NCI-H1694 (cell line): ENCODE data around the gene MAPK6.

Experiments
- DNase-seq: peaks from one replicate; lab custom pipeline; 2025; lab: John Stamatoyannopoulos, UW

The MAPK6 gene

DNA sequence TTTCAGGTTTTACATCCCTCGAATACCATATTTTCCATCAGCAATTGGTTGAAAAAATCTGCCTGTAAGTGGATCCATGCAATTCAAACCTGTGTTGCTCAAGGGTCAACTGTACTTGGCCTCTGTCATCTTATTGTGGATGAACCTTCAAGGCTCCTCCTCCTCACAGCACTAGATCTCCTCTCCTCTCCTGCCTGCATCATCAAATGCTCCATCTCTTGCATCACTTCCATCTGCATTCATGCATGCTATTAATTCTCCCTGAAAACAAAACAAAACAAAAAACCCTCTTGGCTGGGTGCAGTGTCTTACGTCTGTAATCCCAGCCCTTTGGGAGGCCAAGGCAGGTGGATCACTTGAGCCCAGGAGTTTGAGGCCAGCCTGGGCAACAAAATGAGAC is 83.4 kb downstream of the MAPK6 start:
- DNase-seq: no peak

DNA sequence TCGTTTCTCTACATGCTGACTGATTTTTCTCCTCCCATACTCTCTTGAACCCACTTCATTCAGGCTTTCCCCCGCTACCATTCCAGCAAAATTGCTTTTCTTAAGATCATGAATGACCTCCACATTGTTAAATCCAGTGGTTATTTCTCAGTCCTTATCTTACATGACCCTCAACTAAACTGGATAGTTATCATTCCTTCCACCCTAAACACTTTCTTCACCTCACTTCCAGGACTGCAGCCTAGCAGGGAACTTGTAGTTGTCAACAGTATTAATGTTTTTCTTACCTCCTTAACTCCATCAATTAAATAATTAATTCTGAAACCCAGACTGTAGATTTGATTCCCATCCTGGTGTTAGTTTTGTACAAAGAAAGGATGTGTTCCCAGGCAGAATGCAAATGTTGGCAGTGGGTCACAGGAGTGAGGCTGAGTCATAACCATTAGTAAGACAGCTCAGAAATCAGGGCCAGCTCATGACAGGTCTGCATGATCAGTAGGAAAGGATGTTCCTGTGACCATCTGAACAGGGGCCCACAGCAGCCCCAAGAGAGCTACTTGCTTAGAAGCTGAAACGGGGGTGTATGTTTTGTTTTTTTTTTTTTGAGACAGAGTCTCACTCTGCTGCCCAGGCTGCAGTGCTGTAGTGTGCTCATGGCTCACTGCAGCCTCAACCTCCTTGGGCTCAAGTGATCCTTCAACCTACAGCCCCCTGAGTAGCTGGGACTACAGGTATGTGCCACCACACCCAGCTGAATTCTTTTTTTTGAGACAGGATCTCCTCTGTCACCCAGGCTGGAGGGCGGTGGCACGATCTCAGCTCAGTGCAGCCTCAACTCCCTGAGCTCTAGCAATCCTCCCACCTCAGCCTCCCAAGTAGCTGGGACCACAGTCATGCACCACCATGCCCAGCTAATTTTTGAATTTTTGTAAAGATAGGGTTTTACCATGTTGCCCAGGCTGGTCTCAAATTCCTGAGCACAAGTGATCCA is 84.5 kb downstream of the MAPK6 start:
- peak; percentile 13 for DNase-seq

DNA sequence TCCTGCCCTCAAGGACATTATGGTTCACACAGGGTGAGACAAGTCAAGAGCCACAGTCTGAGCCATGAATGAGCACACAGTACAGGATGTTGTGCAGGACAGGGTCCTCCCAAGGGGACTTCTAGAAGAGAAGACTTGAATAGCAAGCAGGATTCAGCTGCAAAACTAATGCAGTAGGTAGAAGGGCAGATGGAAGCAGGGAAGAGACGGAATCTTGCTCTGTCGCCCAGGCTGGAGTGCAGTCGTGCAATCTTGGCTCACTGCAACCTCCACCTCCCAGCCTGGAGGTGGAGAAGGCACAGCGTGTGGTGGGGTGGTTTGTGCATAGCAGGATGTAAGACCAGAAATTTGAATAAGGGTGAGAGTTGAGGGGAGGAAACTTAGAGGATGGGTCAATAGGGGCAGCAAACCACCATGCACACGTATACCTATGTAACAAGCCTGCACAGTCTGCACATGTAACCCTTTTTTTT is 85.5 kb downstream of the MAPK6 start:
- DNase-seq: no peak

DNA sequence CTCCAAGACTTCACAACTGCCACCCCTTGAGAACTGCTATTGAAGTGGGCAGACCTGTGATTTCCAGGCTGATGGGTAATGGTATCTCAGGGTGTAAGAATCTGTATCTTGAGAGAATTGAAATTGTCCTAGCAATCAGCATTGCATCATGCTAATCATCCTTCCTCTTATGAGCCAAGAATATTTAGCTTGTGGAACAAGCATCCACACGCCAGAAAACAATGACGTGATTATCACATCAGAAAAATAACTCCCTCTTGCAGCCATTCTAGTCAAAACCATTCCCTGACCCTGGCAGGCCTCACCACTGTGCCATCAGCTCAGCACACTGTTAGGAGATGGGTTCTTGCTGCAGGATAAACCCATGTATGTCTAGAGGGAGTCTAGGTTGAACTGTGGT is 86.8 kb downstream of the MAPK6 start:
- no peak for DNase-seq

DNA sequence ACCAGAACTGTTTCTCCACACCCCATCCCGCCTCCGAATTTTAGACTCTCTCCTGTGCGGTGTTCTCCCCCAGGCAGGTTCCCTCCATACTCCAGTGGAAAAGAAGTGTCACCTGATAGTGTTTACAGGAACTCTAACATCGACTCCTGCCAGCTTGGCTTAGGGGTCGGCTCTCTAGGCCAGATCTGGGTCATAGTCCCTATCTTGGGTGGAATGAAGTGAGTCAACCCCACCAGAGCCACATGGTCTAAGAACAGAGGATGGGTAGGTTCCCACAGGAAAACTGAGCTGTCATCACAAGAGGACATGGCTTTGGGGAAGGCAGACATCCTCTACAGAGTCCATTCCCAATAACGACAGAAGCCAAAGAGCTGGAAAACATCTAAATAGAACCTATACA is 87.6 kb downstream of the MAPK6 start:
- no peak for DNase-seq

DNA sequence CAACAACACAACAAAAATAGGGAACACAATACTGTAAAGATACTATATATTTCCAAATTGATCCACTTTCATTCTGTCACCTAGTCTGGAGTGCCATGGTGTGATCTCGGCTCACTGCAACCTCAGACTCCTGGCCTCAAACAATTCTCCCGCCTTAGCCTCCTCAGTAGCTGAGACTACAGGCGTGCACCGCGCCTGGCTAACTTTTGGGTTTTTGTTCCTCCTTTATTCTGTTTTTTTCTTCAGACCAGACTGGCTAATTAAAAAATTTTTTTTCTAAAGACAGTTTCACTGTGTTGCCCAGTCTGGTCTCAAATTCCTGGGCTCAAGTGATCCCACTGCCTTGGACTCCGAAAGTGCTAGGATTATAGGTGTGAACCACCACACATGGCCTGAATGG is 88.2 kb downstream of the MAPK6 start:
- no peak for DNase-seq

DNA sequence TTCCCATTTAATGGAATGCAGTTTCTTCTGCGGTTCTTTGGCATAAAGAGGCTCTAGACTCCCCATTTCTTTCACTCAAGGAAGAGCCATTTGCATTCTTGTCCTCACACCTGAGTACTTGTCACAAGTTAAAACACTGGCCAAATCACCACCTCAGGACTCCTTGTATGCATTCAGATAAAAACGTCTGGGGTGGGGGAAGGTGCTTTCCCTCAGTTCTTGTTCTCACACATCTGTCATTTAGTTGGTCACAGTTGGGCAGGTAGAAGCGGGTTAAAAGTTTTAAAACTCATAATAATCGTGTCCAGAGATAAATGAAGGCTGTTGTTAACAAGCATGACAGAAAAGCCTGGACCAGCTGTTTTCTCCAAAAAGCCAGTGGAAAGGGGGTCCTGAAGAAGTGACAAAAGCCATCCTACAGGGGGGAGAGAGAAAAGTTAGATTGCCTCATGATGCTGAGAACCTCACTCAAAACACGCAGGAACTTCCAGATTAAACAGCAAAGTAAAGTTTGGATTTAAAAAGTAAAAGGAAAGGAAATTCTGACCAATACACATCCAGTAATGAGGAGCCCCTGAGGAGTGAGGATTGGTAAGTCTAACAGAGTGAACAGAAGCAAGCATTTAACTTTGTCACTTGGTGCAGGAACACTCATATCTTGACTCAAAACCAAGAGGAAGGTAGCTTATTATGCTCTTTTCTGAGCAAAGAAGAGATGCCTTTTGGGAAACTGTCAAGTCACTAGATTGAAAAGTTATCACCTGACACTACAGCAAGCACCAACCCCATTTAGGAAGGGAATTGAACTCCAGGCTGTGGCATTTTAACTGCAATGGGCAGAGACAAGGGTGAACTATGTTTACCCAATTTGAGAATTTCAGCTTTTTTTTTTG is 90.8 kb downstream of the MAPK6 start:
- DNase-seq: no peak

DNA sequence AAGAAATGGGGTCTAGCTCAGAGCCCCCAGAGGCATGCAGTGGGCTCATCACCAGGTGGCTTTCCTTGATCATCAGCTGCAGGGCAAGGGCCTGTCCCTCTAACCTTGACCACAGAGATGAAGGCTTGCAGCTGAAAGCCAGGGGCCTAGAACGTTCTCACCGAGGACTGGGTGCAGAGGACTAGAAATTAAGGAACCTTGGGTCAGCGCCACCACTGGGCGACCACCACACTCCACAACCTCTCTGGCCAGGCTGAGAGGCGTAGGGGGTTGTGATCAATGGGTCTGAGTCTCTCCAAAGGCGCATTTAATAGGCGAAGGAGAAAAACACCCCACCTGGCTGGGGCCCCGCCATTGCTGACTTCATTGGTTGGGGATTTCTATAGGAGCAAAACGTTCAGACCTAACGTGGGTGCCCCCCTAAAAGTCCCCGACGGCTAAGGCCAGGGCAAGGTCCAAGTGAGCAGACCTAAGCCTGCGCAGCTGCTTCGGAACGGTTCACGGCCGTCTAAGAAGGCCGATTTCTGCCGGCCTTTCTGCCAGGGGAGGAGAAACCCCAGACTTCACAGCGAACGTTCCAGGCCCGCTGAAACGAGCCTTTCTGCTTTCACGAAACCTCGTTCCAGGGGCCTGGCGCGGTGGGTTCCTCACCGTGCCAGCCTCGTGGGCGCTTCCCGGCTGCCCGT is 92.6 kb downstream of the MAPK6 start:
- no peak for DNase-seq

DNA sequence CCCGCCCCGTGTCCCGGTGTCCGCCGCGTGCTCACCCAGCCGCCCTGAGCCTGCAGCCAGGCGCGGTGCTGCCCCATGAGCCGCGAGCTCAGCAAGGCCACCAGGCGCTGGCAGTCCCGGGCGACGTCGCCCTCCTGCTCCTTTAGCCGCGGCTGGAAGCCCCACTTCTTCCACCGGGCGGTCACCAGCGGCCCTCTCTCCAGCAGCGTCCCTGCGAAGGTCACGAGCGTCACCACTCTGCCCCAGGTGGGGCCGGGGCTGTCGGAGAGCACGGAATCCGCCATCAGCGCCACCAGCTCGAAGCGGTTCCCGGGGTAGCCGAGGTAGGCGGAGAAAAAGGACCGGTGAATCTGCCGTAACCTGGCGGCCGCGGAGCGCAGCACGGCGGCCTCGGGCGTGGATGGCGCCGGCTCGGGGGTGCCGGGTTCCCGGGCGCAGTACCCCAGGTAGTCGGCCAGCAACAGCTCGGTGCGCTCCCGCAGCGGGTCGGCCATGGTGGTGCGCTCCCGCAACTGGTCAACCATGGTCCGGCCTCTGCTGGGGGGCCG is 93.3 kb downstream of the MAPK6 start:
- DNase-seq: no peak

DNA sequence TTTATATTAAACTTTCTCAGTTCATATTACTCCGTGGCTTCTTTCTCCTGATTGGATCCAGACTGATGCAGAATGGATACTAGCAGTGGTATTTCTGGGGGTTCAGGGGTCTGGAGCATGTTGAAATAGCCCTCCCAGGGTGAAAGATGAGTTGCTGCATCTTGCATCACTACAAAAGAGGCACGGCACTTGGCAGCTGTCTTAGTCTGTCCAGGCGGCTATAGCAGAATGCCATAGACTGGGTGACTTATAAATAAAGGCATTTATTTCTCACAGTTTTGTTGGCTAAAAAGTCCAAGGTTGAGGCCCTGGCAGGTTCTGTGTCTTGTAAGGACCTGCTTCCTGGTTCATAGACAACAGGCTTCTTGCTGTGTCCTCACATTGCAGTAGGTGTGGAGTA is 94.2 kb downstream of the MAPK6 start:
- DNase-seq: no peak

DNA sequence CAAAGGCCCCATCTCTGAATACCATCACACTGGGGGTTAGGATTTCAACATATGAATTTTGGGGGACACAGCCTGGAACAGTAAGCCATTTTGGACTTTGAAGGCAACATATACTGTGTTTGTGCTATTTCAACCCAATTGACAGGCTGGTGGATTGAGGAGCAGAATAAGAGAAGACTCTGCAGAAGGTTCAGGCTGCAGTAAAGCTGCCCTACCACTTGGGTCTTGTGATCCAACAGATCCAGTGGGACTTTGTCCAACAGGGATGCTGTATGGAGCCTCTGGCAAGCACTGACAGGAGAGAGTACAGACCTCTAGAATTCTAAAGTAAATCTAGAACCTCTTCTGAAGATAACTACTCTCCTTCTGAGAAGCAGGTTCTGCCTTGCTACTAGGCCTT is 94.7 kb downstream of the MAPK6 start:
- DNase-seq: no peak

DNA sequence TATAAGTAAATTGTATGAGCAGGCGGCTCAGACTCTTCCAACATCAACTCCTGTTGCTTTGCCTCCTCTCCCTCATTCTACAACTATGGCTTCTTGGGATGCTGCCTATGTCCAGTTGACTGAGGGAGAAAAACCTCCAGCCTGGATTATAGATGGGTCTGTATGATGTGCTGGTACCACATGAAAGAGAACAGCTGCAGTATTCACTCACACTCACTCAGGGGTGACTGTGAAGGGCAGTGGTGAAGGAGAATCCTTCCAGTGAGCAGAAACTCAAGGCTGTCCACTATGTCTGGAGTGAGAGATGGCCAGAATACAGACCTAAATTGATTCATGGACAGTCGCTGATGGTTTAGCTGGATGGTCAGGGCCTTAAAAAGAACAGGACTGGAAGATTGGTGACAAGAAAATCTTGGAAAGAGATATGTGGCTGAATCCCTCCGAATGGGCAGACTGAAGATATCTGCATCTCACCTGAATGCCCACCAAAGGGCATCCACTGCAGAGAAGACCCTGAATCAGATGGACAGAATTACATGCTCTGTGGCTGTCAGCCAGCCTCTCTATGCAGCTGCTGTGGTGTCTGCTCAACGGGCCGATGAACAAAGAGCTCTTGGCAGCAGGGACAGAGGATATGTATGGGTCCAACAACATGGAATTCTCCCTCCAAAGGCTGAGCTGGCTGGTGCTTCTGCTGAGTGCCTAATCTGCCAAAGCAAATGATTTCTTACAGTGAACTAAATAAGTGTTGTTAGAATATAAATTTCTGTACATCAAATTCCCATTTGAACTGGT is 95.4 kb downstream of the MAPK6 start:
- DNase-seq: peak; percentile 26

DNA sequence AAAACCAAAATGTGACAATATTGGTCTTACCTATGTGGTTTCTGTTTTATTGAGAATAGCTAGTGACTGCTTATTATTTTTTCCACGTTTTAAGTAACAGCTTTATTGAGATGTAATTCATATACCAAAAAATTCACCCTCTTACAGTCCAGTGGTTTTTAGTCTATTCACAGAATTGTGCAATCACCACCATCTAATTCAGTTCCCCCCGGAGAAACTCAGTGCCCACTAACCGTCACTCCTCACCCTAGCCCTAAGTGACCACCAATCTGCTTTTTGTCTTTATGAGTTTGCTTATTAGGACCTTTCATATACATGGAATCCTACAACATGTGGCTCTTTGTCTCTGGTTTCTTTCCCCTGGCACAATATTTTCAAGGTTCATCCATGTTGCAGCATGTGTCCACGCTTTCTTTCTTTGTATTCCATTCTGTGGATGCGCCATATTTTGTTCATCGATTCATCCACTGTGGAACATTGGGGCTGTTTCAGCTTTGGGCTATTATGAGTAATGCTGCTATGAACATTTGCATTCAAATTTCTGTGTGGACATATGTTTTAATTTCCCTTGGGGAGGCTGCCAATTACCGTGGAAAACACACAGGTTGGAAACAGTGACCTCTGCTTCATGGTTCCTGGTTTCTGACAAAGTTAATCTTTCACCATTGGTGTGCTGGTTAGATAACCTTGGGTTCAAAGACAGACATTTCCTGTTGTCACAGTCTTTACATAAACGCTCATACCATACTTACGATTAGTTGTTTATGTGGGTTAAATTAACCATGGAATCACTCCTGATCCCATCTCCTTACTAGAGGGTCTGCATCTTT is 96.8 kb downstream of the MAPK6 start:
- DNase-seq: no peak
